RWPE1 (cell line): Measurements from ENCODE around the gene PLPPR4.

Source experiments
- CTCF ChIA-PET: fragments of 350-600 bp; sonication (Branson Sonifier 250); formaldehyde crosslinking; extraction: SDS; loops from one replicate; lab custom pipeline; 2021; lab: Yijun Ruan, JAX
- POLR2A ChIA-PET: fragments of 400-600 bp; formaldehyde crosslinking; extraction: SDS; loops from one replicate; lab custom pipeline; 2020; ENCODE audit warnings: antibody characterized with exemption; ENCODE audit not compliant: low non-redundant PET; lab: Yijun Ruan, JAX
- DNase-seq: peaks from one replicate; pipeline ENCODE4 v3.0.0; 2012; ENCODE audit warnings: low spot score
- H3K27ac ChIP-seq: fragments of 450-650 bp; 2 replicates; pipeline ENCODE4 v1.5.1; 2017
- CTCF ChIP-seq: fragments of 450-650 bp; conservative IDR thresholded peaks from 2 replicates; pipeline ENCODE4 v1.5.1; 2017; ENCODE audit warnings: low read depth, mild to moderate bottlenecking

The PLPPR4 gene

GRCh38 chr1:99236756-99237155, 27.5 kb upstream of the PLPPR4 start:
- ChIA-PET POLR2A (no interaction called here), CTCF (no interaction called here)
- DNase-seq = no peak
- no peak for TF ChIP-seq CTCF
- no peak overlapping the region for H3K27ac ChIP-seq

- no peak overlapping the region for H3K27ac ChIP-seq
- CTCF ChIA-PET = no interaction called here
- POLR2A ChIA-PET = no interaction called here
- no peak for DNase-seq
- no peak for TF ChIP-seq CTCF
These were observed 24.6 kb upstream of the PLPPR4 start for GRCh38 chr1:99239690-99240089.

- DNase-seq = no peak
- no peak overlapping the region for H3K27ac ChIP-seq
- ChIA-PET POLR2A (no interaction called here), CTCF (interaction anchor here (0.5 kb wide), 1 partner anchor 492 kb away, joined by 4 read pairs; no protein-coding TSS in a partner anchor)
- TF ChIP-seq CTCF = no peak
These were observed 23.7 kb upstream of the PLPPR4 start for GRCh38 chr1:99240621-99241020.

- ChIA-PET CTCF (no interaction called here), POLR2A (no interaction called here)
- no peak for DNase-seq
- H3K27ac ChIP-seq = no peak overlapping the region
- no peak for TF ChIP-seq CTCF
These were observed 18.1 kb upstream of the PLPPR4 start for GRCh38 chr1:99246152-99246551.

GRCh38 chr1:99247199-99247598, 17.1 kb upstream of the PLPPR4 start:
- DNase-seq = no peak
- no peak overlapping the region for H3K27ac ChIP-seq
- POLR2A ChIA-PET = no interaction called here
- TF ChIP-seq CTCF = no peak
- CTCF ChIA-PET = no interaction called here

- no peak for TF ChIP-seq CTCF
- ChIA-PET POLR2A (no interaction called here), CTCF (no interaction called here)
- no peak overlapping the region for H3K27ac ChIP-seq
- no peak for DNase-seq
These were observed 13.6 kb upstream of the PLPPR4 start for GRCh38 chr1:99250728-99251127.

GRCh38 chr1:99251308-99251707, 13.0 kb upstream of the PLPPR4 start:
- TF ChIP-seq CTCF = no peak
- ChIA-PET POLR2A (no interaction called here), CTCF (no interaction called here)
- no peak overlapping the region for H3K27ac ChIP-seq
- no peak for DNase-seq
